ENCODE data around the gene USP44. TPM values are rescaled to one million over a fixed set of nuclear protein-coding genes. Genes with fewer than 3 reads are reported as not detected.

Gene USP44
- total RNA-seq, 1 donor from 2014 or later: 0.49 TPM

GRCh38 chr12:95498968-95499367 is 52.3 kb downstream of the USP44 start:
- no peak overlapping the region for H3K4me3 ChIP-seq
- H3K27ac ChIP-seq: no peak overlapping the region
- H3K4me1 ChIP-seq: no peaks in the 10 kb centered on the region
- peaks cover 0 to 69% of the 10 kb centered on the region in 2 donors for H3K36me3 ChIP-seq
- intact Hi-C loops (cut with DNase I): no loop called here
- no peak for TF ChIP-seq CTCF (IDR thresholded peaks at IDR 0.05)
- TF ChIP-seq POLR2A (IDR thresholded peaks at IDR 0.05): no peak
- no peak for TF ChIP-seq POLR2AphosphoS5 (IDR thresholded peaks at IDR 0.05; ENCODE audit: insufficient read depth in 1 of 2, low read depth in 1 of 2)
- no peaks in the 10 kb centered on the region for H3K27me3 ChIP-seq
- DNase-seq (ENCODE audit: extremely low spot score in 2 of 2): no peak
- no peaks in the 10 kb centered on the region for H3K9me3 ChIP-seq

- no peak overlapping the region for H3K27ac ChIP-seq
- DNase-seq (ENCODE audit: extremely low spot score in 2 of 2): no peak
- peaks cover 0 to 62% of the 10 kb centered on the region in 2 donors for H3K36me3 ChIP-seq
- H3K4me1 ChIP-seq: no peaks in the 10 kb centered on the region
- H3K27me3 ChIP-seq: no peaks in the 10 kb centered on the region
- intact Hi-C loops (cut with DNase I): no loop called here
- TF ChIP-seq CTCF (IDR thresholded peaks at IDR 0.05) (no peak), POLR2AphosphoS5 (IDR thresholded peaks at IDR 0.05; ENCODE audit: insufficient read depth in 1 of 2, low read depth in 1 of 2) (no peak), POLR2A (IDR thresholded peaks at IDR 0.05) (no peak)
- H3K4me3 ChIP-seq: no peak overlapping the region
- no peaks in the 10 kb centered on the region for H3K9me3 ChIP-seq
Observed at GRCh38 chr12:95497031-95497430, 54.2 kb downstream of the USP44 start.

- DNase-seq (ENCODE audit: extremely low spot score in 2 of 2): no peak
- Histone ChIP-seq H3K4me3 (no peak overlapping the region), H3K27ac (no peak overlapping the region), H3K9me3 (no peaks in the 10 kb centered on the region), H3K36me3 (peaks cover 0 to 62% of the 10 kb centered on the region in 2 donors), H3K4me1 (no peaks in the 10 kb centered on the region), H3K27me3 (no peaks in the 10 kb centered on the region)
- no peak for TF ChIP-seq CTCF (IDR thresholded peaks at IDR 0.05)
- TF ChIP-seq POLR2AphosphoS5 (IDR thresholded peaks at IDR 0.05; ENCODE audit: insufficient read depth in 1 of 2, low read depth in 1 of 2): no peak
- TF ChIP-seq POLR2A (IDR thresholded peaks at IDR 0.05): no peak
- intact Hi-C loops (cut with DNase I): no loop called here
Observed at GRCh38 chr12:95495433-95495832, 55.8 kb downstream of the USP44 start.

- H3K27ac ChIP-seq: no peak overlapping the region
- TF ChIP-seq CTCF (IDR thresholded peaks at IDR 0.05) (no peak), POLR2AphosphoS5 (IDR thresholded peaks at IDR 0.05; ENCODE audit: insufficient read depth in 1 of 2, low read depth in 1 of 2) (no peak), POLR2A (IDR thresholded peaks at IDR 0.05) (no peak)
- DNase-seq (ENCODE audit: extremely low spot score in 2 of 2): no peak
- H3K4me3 ChIP-seq: no peak overlapping the region
- H3K9me3 ChIP-seq: no peaks in the 10 kb centered on the region
- no peaks in the 10 kb centered on the region for H3K27me3 ChIP-seq
- intact Hi-C loops (cut with DNase I): no loop called here
- peaks cover 0 to 61% of the 10 kb centered on the region in 2 donors for H3K36me3 ChIP-seq
- H3K4me1 ChIP-seq: no peaks in the 10 kb centered on the region
Observed at GRCh38 chr12:95494888-95495287, 56.4 kb downstream of the USP44 start.

- Histone ChIP-seq H3K9me3 (no peaks in the 10 kb centered on the region), H3K27ac (no peak overlapping the region), H3K4me1 (no peaks in the 10 kb centered on the region), H3K27me3 (no peaks in the 10 kb centered on the region), H3K4me3 (no peak overlapping the region), H3K36me3 (peaks cover 0 to 50% of the 10 kb centered on the region in 2 donors)
- TF ChIP-seq CTCF (IDR thresholded peaks at IDR 0.05) (no peak), POLR2A (IDR thresholded peaks at IDR 0.05) (no peak), POLR2AphosphoS5 (IDR thresholded peaks at IDR 0.05; ENCODE audit: insufficient read depth in 1 of 2, low read depth in 1 of 2) (no peak)
- DNase-seq (ENCODE audit: extremely low spot score in 2 of 2): no peak
- intact Hi-C loops (cut with DNase I): no loop called here
Observed at GRCh38 chr12:95492462-95492861, 58.8 kb downstream of the USP44 start.

Measured in vagina (tissue), 2 donors.